Neural crest cell (in vitro differentiated cells): ENCODE data around the gene ARMC5. TPM values are rescaled to one million over a fixed set of nuclear protein-coding genes. Genes with fewer than 3 reads are reported as not detected.

Source experiments
- DNase-seq: peaks from one replicate; pipeline ENCODE4 v3.0.0; 2021; ENCODE audit warnings: low read depth, mixed read lengths, low spot score
- H3K27ac Mint-ChIP-seq: one replicate; pipeline ENCODE4 v1.8.0; 2021; ENCODE audit warnings: mild to moderate bottlenecking, mixed read lengths; ENCODE audit not compliant: unreplicated experiment
- H3K27me3 Mint-ChIP-seq: 2 replicates; pipeline ENCODE4 v1.8.0; 2021; ENCODE audit warnings: low read depth, mild to moderate bottlenecking, mixed read lengths
- H3K36me3 Mint-ChIP-seq: 2 replicates; pipeline ENCODE4 v1.8.0; 2021; ENCODE audit warnings: low read depth, mild to moderate bottlenecking, mixed read lengths
- H3K4me1 Mint-ChIP-seq: 2 replicates; pipeline ENCODE4 v1.8.0; 2021; ENCODE audit warnings: mixed read lengths
- H3K4me3 Mint-ChIP-seq: one replicate; pipeline ENCODE4 v1.8.0; 2021; ENCODE audit warnings: mild to moderate bottlenecking, mixed read lengths
- H3K9me3 Mint-ChIP-seq: 2 replicates; pipeline ENCODE4 v1.8.0; 2021; ENCODE audit warnings: mixed read lengths
- total RNA-seq: library from RNA; stranded (reverse); gene quantifications from 2 replicates; pipeline ENCODE4 v1.2.1, GENCODE V29; 2021
- TF ChIP-seq, protein P1 (sequence below): fragments of 200-600 bp; sonication (generic); conservative IDR thresholded peaks from 2 replicates; pipeline ENCODE4 v1.5.0; 2021; ENCODE audit warnings: antibody characterized with exemption, mild to moderate bottlenecking

ARMC5 gene
- total RNA-seq, 1 donor from 2014 or later, result 12.3 TPM

DNA sequence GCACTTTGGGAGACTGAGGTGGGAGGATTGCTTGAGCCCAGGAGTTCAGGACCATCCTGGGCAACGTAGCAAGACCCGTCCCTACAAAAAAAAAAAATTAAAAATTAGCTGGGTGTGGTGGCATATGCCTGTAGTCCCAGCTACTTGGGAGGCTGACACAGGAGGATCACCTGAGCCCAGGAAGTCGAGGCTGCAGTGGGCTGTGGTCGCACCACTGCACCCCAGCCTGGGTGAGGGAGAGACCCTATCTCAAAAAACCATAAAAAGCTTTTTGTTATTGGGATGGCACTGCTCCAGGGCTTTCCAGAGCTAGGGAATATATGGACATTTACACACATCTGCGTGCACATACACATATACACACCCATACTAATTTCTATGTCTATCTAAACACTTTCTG lies 8.1 kb upstream of the ARMC5 start:
- DNase-seq, result no peak
- no peaks in the 10 kb centered on the region for H3K9me3 Mint-ChIP-seq
- TF ChIP-seq, protein P1, sequence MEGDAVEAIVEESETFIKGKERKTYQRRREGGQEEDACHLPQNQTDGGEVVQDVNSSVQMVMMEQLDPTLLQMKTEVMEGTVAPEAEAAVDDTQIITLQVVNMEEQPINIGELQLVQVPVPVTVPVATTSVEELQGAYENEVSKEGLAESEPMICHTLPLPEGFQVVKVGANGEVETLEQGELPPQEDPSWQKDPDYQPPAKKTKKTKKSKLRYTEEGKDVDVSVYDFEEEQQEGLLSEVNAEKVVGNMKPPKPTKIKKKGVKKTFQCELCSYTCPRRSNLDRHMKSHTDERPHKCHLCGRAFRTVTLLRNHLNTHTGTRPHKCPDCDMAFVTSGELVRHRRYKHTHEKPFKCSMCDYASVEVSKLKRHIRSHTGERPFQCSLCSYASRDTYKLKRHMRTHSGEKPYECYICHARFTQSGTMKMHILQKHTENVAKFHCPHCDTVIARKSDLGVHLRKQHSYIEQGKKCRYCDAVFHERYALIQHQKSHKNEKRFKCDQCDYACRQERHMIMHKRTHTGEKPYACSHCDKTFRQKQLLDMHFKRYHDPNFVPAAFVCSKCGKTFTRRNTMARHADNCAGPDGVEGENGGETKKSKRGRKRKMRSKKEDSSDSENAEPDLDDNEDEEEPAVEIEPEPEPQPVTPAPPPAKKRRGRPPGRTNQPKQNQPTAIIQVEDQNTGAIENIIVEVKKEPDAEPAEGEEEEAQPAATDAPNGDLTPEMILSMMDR, result no peak
- H3K36me3 Mint-ChIP-seq, result peaks cover 4% of the 10 kb centered on the region
- peaks cover 33% of the 10 kb centered on the region for H3K4me1 Mint-ChIP-seq
- no peak overlapping the region for H3K27ac Mint-ChIP-seq
- H3K27me3 Mint-ChIP-seq, result no peaks in the 10 kb centered on the region
- no peak overlapping the region for H3K4me3 Mint-ChIP-seq

DNA sequence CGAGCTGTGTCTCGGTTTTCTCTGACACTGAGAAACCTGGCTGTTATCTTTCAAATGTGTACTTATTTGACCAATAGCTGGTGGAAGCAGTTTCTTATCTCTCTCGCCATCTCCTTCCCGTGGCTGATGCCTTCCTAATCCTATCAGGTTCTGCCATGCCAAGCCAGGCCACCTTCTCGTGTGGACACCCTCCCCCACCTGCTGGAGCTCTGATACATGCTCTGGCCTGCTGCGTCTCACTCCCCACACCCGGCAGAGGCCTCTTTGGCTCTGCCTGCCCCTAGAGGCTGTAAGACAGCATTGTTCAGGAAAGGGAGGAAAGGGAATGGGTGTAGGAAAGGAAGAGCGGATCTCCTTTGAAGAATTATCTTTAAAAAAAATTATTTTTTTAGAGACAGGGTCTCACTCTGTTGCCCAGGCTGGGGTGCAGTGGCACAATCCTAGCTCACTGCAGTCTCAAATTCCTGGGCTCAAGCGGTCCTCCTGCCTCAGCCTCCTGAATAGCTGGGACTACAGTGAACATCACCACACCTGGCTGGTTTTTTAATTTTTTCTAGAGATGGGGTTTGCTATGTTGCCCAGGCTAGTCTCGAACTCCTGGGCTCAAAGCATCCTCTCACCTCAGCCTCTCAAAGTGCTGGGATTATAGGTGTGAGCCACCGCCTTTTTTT lies 7.5 kb upstream of the ARMC5 start:
- DNase-seq, result no peak
- Mint-ChIP-seq H3K27me3 (no peaks in the 10 kb centered on the region), H3K27ac (no peak overlapping the region)

DNA sequence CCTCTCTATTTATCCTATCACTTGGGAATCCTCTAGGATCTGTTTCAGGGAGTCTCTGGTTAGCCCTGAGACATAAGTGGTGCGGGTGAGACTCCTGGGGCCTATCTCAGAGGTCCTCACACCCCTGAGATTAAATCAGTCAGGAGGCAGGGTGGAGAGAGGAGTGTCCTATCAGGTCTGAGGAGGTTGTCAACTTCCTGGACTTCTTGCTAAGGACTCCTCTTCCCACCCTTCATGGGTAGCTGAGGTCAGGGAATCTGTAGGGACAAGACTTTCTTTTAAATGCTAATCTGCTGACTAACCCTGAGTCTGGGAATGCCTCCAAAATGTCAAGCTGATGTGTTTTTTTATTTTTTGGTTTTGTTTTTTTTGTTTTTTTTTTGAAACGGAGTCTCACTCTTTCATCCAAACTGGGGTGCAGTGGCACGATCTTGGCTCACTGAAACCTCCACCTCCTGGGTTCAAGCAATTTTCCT lies 6.6 kb upstream of the ARMC5 start:
- TF ChIP-seq, protein P1, result no peak
- Mint-ChIP-seq H3K9me3 (no peaks in the 10 kb centered on the region), H3K4me1 (peaks cover 34% of the 10 kb centered on the region), H3K27me3 (no peaks in the 10 kb centered on the region), H3K27ac (no peak overlapping the region), H3K36me3 (peaks cover 4% of the 10 kb centered on the region), H3K4me3 (peak overlapping the region; percentile 15)
- no peak for DNase-seq

More for the DNA sequence above, 7.5 kb upstream of the ARMC5 start:
- H3K4me3 Mint-ChIP-seq, result peak overlapping the region; percentile 27
- TF ChIP-seq, protein P1, result peak; percentile 70
- peaks cover 33% of the 10 kb centered on the region for H3K4me1 Mint-ChIP-seq
- H3K9me3 Mint-ChIP-seq, result no peaks in the 10 kb centered on the region
- peaks cover 4% of the 10 kb centered on the region for H3K36me3 Mint-ChIP-seq

DNA sequence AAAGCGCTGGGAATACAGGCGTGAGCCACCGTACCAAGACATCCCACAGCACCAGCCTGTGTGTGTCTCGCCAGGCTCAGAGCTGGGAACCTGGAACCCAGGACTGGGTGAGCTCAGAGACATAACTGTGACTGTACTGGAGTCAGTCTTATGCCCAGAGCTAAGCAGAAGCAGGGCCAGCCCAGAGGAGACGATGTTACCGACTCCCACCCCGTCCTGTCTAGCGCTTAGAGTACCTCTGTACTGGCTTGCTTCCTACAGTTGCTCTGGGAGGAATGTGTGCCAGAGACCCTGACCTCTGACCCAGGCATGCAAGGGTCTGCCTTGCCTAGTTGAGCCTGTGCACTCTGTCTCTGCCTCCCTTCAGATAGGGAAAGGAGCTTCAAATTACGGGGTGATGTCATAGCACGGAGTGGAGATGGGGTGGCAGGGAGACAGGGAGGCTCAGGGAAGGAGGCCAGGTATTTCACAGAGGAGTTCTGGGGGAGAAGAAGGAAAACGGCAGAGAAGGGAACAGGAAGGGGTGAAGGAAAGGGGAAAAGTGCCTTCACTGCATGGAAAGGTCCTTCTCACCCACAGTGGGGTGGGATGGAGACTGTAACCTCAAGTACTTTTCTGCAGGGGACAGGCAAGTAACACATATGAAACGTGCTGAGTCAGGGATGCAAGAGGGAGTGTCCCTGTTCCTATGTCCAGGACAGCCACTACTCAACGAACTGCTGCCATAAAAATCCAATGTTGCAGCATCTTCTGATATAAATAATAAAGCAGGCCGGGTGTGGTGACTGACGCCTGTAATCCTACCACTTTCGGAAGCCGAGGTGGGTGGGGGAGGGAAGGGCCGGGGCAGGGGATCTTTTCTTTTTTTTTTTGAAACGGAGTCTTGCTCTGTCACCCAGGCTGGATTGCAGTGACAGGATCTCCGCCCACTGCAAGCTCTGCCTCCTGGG lies 5.8 kb upstream of the ARMC5 start:
- Mint-ChIP-seq H3K4me1 (peaks cover 39% of the 10 kb centered on the region), H3K9me3 (no peaks in the 10 kb centered on the region), H3K27me3 (no peaks in the 10 kb centered on the region), H3K4me3 (peak overlapping the region; percentile 67), H3K36me3 (peaks cover 4% of the 10 kb centered on the region), H3K27ac (peak overlapping the region; percentile 52)
- DNase-seq, result no peak
- TF ChIP-seq, protein P1, result no peak

DNA sequence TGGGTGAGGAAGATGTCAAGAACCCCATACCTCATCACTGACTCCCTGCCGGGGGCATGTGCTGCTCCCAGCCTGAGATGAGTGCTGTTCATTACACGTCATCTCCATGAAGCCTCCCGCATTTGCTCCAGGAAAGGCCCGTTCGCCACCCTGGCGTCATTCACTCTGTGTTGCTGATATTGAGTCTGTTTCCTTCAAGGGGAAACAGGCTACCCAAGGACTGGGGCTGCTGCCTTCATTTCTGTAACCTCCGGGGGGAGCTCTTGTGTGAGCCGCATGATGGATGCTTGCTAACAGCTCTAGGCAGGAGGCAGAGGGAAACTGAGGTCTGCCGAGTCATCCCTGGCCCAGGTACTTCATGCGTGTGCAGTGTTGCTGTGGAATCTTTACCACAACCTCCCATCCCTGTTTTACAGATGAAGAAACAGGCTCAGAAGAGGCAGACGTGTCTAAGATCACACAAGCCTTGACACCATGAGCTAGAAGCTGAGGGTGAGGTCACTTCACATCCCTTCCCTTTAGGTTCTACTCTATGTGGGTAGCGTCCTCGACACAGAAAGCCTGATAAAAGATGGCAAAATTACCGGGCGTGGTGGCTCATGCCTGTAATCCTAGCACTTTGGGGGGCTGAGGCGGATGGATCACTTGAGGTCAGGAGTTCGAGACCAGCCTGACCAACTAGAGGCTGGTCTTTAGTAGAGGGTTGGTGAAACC lies 3.5 kb upstream of the ARMC5 start:
- H3K27ac Mint-ChIP-seq, result no peak overlapping the region
- TF ChIP-seq, protein P1, result peak; percentile 36
- peaks cover 4% of the 10 kb centered on the region for H3K36me3 Mint-ChIP-seq
- H3K9me3 Mint-ChIP-seq, result no peaks in the 10 kb centered on the region
- peaks cover 48% of the 10 kb centered on the region for H3K4me1 Mint-ChIP-seq
- no peak for DNase-seq
- H3K4me3 Mint-ChIP-seq, result peak overlapping the region; percentile 49
- H3K27me3 Mint-ChIP-seq, result no peaks in the 10 kb centered on the region
